GM19193 (cell line): ENCODE measurements around the gene TMEM123.

Experiments used
- POLR2A ChIP-seq: IDR thresholded peaks from 4 replicates; pipeline ENCODE4 v1.6.1; 2011; ENCODE audit not compliant: insufficient read depth, insufficient read length; ENCODE audit errors: extremely low read depth

Gene TMEM123

GRCh38 chr11:102422817-102423712 lies 29.5 kb downstream of the TMEM123 start:
- TF ChIP-seq POLR2A, result no peak

DNA sequence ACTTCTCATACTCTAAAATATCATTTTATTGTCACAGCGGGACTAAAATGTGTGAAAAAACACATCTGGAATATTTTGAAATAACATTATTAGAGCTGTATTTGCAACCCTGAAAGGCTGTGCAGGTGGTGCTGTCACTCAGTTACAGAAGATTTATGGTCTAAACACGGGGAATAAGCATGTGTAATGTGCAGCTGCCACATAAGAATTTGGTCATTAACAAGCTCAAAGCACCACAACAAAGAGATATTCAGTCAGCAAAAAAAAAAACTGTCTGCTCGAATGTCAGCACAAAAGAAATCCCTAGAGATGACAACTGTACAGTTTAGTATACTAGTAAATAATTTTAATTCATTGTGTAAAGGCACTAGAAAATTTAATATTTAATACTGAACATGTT lies 31.3 kb downstream of the TMEM123 start:
- TF ChIP-seq POLR2A, result no peak

DNA sequence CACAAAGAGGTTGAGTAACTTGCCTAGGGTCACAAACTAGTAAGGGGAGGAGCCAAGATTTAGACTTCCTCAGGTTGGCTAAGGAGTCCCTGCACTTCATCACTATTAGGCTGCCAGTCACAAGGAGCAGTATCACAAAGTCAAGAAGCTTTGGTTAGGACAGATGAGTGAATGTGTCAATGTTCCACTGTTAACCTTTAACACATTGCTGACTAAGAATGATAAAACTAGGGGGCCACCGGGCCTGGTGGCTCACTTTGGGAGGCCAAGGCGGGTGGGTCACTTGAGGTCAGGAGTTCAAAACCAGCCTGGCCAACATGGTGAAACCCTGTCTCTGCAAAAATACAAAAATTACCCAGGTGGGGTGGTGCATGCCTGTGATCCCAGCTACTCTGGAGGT lies 32.0 kb downstream of the TMEM123 start:
- TF ChIP-seq POLR2A, result no peak

DNA sequence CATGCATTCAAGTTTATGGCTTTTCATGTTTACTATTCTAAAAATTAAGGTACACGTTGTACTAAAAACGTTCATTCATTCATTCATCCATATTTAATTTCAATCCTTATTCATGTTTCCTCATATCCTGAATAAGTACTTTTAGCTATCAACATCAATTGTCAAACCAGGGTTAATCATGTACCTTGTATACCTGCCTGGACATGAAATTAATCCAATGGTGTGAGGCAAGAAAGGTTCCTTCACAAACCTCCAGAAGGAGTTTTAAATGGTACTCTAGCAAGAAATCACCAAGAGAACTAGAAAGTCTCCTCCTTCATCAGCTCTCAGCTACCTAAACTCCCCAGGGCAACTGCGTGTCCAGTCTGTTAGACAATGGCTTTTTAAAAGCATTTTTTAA lies 33.4 kb downstream of the TMEM123 start:
- TF ChIP-seq POLR2A, result no peak

- no peak for TF ChIP-seq POLR2A
Measured at GRCh38 chr11:102416976-102417375, 35.6 kb downstream of the TMEM123 start.

DNA sequence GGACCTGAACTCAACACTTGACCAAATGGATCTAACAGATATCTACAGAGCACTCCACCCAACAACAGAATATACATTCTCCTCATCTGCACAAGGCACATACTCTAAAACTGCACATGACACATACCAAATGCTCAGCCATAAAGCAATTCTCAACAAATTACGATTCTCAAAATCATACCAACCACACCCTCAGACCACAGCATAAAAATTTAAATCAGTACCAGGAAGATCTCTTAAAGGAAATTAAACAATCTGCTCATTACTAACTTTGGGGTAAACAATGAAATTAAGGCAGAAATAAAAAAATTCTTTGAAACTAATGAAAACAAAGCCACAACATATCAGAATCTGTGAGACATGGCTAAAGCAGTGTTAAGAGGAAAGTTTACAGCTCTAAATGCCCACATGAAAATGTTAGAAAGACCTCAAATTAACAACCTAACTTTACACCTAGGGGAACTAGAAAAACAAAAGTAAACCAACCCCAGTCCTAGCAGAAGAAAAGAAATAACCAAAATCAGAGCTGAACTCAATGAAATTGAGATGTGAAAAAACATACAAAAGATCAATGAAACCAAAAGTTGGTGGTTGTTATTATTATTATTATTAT lies 37.2 kb downstream of the TMEM123 start:
- TF ChIP-seq POLR2A, result no peak

DNA sequence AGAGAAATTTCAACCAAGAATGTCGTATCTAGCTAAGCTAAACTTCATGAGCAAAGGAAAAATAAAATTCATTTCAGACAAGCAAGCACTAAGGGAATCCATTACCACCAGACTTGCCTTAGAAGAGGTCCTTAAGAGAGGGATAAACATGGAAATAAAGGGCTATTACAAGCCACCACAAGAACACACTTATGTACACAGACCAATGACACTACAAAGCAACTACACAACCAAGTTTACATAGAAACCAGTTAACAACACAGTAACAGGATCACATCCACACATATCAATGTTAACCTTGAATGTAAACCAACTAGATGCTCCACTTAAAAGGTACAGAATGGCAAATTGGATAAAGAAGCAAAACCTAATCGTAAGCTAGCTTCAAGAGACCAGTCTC lies 38.0 kb downstream of the TMEM123 start:
- TF ChIP-seq POLR2A, result no peak

DNA sequence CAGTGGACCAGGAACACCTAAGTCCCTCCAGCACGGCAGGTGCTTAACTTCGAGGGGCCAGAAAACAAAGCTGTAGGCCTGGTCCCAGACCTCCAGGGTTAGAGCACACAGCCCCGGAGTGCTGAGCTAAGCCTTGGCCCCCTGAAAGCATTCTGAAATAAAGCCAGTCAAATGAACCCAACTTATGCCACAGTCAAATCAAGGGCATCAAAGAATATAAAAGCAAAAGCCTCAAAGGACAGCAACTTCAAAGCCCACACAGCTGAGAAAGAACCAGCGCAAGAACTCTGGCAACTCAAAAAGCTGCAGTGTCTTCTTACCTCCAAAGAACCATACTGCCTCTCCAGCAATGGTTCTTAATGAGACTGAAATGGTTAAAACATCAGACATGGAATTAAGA lies 39.1 kb downstream of the TMEM123 start:
- no peak for TF ChIP-seq POLR2A

GRCh38 chr11:102411142-102411541 lies 41.4 kb downstream of the TMEM123 start:
- TF ChIP-seq POLR2A, result no peak

DNA sequence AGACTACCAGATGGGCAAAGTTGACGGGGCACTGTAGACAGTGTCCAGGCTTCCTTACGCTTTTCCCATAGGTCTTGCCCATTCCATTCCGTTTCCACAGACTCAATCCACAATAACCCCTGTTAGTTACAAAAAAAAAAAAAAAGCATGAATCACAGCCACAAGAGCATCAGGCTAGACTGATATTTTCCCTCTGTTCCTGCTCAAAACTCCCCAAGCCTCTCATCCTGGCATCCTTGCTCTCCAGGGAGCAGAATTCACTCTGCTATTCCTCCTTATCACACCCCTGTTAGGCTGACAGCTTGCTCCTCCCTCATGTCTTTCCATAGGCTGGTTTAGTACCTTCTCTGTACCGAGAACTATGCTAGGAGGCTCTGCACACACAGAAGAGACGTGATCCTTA lies 42.2 kb downstream of the TMEM123 start:
- TF ChIP-seq POLR2A, result no peak

DNA sequence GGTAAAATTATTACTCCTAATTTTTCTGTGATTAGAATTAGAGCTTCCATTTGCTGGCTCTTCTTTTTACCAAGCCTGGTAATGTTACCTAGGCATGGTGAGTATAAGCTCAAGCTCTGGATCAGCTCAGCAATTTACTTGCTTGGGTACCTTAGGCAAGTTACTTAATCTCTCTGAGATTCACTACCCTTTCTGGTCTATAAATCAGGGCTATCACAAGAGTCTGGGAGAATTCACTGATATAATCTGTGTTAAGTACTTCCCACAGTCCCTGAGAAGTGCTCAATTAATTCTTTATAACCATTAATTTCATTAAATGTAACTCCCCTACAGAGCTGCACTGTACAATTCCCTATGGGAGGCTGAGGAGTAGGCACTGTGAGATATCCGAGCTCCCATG lies 44.2 kb downstream of the TMEM123 start:
- no peak for TF ChIP-seq POLR2A

DNA sequence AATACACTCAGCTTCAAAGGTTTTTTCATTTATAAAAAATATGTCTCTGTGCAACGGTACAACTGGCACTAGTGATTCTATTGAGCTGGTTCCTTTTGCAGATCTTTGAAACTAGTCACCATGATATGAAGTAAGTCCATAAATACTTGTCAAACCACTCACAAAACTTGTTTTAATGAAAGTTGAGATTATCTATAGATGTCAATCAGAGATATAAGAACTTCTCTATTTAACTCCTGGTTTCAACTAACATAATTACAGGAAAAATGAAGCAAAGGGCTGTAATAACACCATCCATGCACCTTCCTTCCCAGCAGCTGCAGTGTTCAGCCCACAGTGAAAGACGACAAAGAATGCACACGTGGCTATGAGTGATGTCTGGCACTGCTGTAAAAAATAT lies 44.7 kb downstream of the TMEM123 start:
- TF ChIP-seq POLR2A, result no peak

DNA sequence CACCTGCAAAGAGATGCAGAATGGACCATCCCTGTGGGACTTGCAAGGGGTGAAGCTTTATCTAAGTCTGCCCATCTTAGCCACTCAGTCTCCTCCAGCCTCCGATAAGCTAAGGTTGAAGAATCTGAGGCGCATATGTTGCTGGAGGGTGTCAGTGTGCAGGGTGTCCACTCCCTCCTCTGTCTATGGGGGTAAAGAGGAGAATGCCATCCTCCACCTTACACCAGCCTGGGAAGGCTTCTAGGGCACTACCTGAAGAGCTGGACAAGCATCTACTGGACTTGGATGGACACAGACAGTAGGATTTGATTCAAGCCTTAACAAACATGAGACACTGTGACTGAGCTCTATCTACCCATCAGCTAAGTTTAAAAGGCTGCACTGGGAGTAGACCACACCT lies 46.5 kb downstream of the TMEM123 start:
- no peak for TF ChIP-seq POLR2A

DNA sequence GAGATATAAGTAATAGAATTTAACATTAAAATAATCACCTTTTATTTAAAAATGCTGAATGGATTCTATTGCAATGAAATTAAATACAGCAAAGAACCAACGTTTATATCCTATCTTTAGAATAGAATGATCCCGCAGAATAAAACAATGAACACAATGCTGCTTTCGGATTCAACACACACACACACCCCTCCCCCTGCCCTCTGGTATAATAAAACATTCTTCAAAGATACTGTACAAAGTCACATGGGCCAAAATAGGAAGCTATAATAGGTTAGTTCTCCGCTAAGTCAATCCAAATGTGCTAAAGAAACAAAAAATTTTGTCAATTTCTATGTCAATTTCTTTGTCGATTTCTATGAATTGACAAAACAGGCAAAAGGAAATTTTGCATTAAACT lies 47.1 kb downstream of the TMEM123 start:
- TF ChIP-seq POLR2A, result no peak

- TF ChIP-seq POLR2A, result no peak
Measured at GRCh38 chr11:102402548-102402947, 50.0 kb downstream of the TMEM123 start.

- no peak for TF ChIP-seq POLR2A
Measured at GRCh38 chr11:102401905-102402304, 50.7 kb downstream of the TMEM123 start.
